Memory B cell (primary cell): ENCODE measurements around the gene ZNF396.

ENCODE experiments used
- ATAC-seq: fragments of 150-1000 bp; cut with Tn5 transposase; 2 replicates; pipeline ENCODE4 v1.10.0; 2021; ENCODE audit warnings: low read depth, mild to moderate bottlenecking, moderate library complexity
- DNase-seq, 2 donors: peaks; one replicate each; pipeline ENCODE4 v3.0.0; 2022; ENCODE audit warnings: low spot score in 2 of 2
- H3K27ac Mint-ChIP-seq: one replicate; pipeline ENCODE4 v1.8.0; 2022; ENCODE audit warnings: mild to moderate bottlenecking, moderate library complexity, mixed read lengths
- H3K27me3 Mint-ChIP-seq: one replicate; pipeline ENCODE4 v1.8.0; 2022; ENCODE audit warnings: mixed read lengths
- H3K36me3 Mint-ChIP-seq: one replicate; pipeline ENCODE4 v1.8.0; 2022; ENCODE audit warnings: mild to moderate bottlenecking, mixed read lengths
- H3K4me1 Mint-ChIP-seq: one replicate; pipeline ENCODE4 v1.8.0; 2022; ENCODE audit warnings: mixed read lengths
- H3K4me3 Mint-ChIP-seq: one replicate; pipeline ENCODE4 v1.8.0; 2022; ENCODE audit warnings: mild to moderate bottlenecking, moderate library complexity, mixed read lengths
- H3K9me3 Mint-ChIP-seq: one replicate; pipeline ENCODE4 v1.8.0; 2022; ENCODE audit warnings: mixed read lengths

Gene ZNF396

GRCh38 chr18:35371412-35372195, 5.5 kb downstream of the ZNF396 start:
- H3K27ac Mint-ChIP-seq = no peak overlapping the region
- no peak for ATAC-seq
- no peak for DNase-seq
- H3K9me3 Mint-ChIP-seq = no peaks in the 10 kb centered on the region
- peaks cover 1% of the 10 kb centered on the region for H3K36me3 Mint-ChIP-seq
- H3K4me3 Mint-ChIP-seq = no peak overlapping the region
- no peaks in the 10 kb centered on the region for H3K27me3 Mint-ChIP-seq
- peaks cover 4% of the 10 kb centered on the region for H3K4me1 Mint-ChIP-seq

- DNase-seq (no peak), ATAC-seq (no peak)
- Mint-ChIP-seq H3K9me3 (no peaks in the 10 kb centered on the region), H3K36me3 (peaks cover 1% of the 10 kb centered on the region), H3K4me1 (no peaks in the 10 kb centered on the region), H3K4me3 (no peak overlapping the region), H3K27me3 (peaks cover 2% of the 10 kb centered on the region), H3K27ac (no peak overlapping the region)
Observed at GRCh38 chr18:35369126-35369525, 8.0 kb downstream of the ZNF396 start.

GRCh38 chr18:35368595-35368994, 8.5 kb downstream of the ZNF396 start:
- no peak for ATAC-seq
- Mint-ChIP-seq H3K4me1 (no peaks in the 10 kb centered on the region), H3K27me3 (peaks cover 2% of the 10 kb centered on the region), H3K4me3 (no peak overlapping the region), H3K36me3 (peaks cover 1% of the 10 kb centered on the region), H3K9me3 (no peaks in the 10 kb centered on the region), H3K27ac (no peak overlapping the region)
- no peak for DNase-seq

- ATAC-seq (no peak), DNase-seq (no peak)
- H3K9me3 Mint-ChIP-seq = no peaks in the 10 kb centered on the region
- H3K27me3 Mint-ChIP-seq = peaks cover 6% of the 10 kb centered on the region
- no peaks in the 10 kb centered on the region for H3K36me3 Mint-ChIP-seq
- no peak overlapping the region for H3K4me3 Mint-ChIP-seq
- H3K4me1 Mint-ChIP-seq = no peaks in the 10 kb centered on the region
- no peak overlapping the region for H3K27ac Mint-ChIP-seq
Observed at GRCh38 chr18:35362531-35362930, 14.6 kb downstream of the ZNF396 start.

GRCh38 chr18:35361570-35362321, 15.4 kb downstream of the ZNF396 start:
- no peak overlapping the region for H3K4me3 Mint-ChIP-seq
- no peaks in the 10 kb centered on the region for H3K36me3 Mint-ChIP-seq
- no peak overlapping the region for H3K27ac Mint-ChIP-seq
- no peaks in the 10 kb centered on the region for H3K4me1 Mint-ChIP-seq
- no peaks in the 10 kb centered on the region for H3K9me3 Mint-ChIP-seq
- DNase-seq (no peak), ATAC-seq (no peak)
- H3K27me3 Mint-ChIP-seq = peaks cover 6% of the 10 kb centered on the region

GRCh38 chr18:35355140-35355618, 22.0 kb downstream of the ZNF396 start:
- H3K27me3 Mint-ChIP-seq = no peaks in the 10 kb centered on the region
- H3K4me1 Mint-ChIP-seq = peaks cover 3% of the 10 kb centered on the region
- ATAC-seq (peak; percentile 100), DNase-seq (peak; percentile 49 to 68)
- H3K9me3 Mint-ChIP-seq = peaks cover 7% of the 10 kb centered on the region
- no peak overlapping the region for H3K4me3 Mint-ChIP-seq
- H3K36me3 Mint-ChIP-seq = peaks cover 6% of the 10 kb centered on the region
- no peak overlapping the region for H3K27ac Mint-ChIP-seq

GRCh38 chr18:35352778-35353177, 24.4 kb downstream of the ZNF396 start:
- H3K4me3 Mint-ChIP-seq = no peak overlapping the region
- ATAC-seq (no peak), DNase-seq (no peak)
- no peaks in the 10 kb centered on the region for H3K27me3 Mint-ChIP-seq
- peaks cover 3% of the 10 kb centered on the region for H3K4me1 Mint-ChIP-seq
- peaks cover 6% of the 10 kb centered on the region for H3K36me3 Mint-ChIP-seq
- H3K9me3 Mint-ChIP-seq = peaks cover 7% of the 10 kb centered on the region
- no peak overlapping the region for H3K27ac Mint-ChIP-seq

- ATAC-seq = no peak
- Mint-ChIP-seq H3K4me1 (peaks cover 3% of the 10 kb centered on the region), H3K27me3 (no peaks in the 10 kb centered on the region), H3K36me3 (peaks cover 6% of the 10 kb centered on the region), H3K4me3 (no peak overlapping the region), H3K9me3 (peaks cover 7% of the 10 kb centered on the region), H3K27ac (no peak overlapping the region)
- DNase-seq = no peak
Observed at GRCh38 chr18:35352283-35352682, 24.9 kb downstream of the ZNF396 start.

GRCh38 chr18:35348001-35348400, 29.1 kb downstream of the ZNF396 start:
- Mint-ChIP-seq H3K4me1 (peaks cover 19% of the 10 kb centered on the region), H3K36me3 (peaks cover 7% of the 10 kb centered on the region), H3K9me3 (peaks cover 7% of the 10 kb centered on the region), H3K4me3 (no peak overlapping the region), H3K27ac (no peak overlapping the region), H3K27me3 (no peaks in the 10 kb centered on the region)
- ATAC-seq (no peak), DNase-seq (no peak)

GRCh38 chr18:35345950-35346349, 31.2 kb downstream of the ZNF396 start:
- Mint-ChIP-seq H3K4me1 (peaks cover 28% of the 10 kb centered on the region), H3K9me3 (no peaks in the 10 kb centered on the region), H3K27me3 (no peaks in the 10 kb centered on the region), H3K4me3 (peak overlapping the region; percentile 94), H3K36me3 (peaks cover 5% of the 10 kb centered on the region), H3K27ac (peak overlapping the region; percentile 95)
- DNase-seq (no peak), ATAC-seq (no peak)

- peak overlapping the region; percentile 94 for H3K4me3 Mint-ChIP-seq
- H3K27ac Mint-ChIP-seq = peak overlapping the region; percentile 95
- ATAC-seq (peak; percentile 20), DNase-seq (peak; percentile 23)
- H3K36me3 Mint-ChIP-seq = peaks cover 5% of the 10 kb centered on the region
- H3K4me1 Mint-ChIP-seq = peaks cover 28% of the 10 kb centered on the region
- H3K27me3 Mint-ChIP-seq = no peaks in the 10 kb centered on the region
- no peaks in the 10 kb centered on the region for H3K9me3 Mint-ChIP-seq
Observed at GRCh38 chr18:35345460-35345921, 31.6 kb downstream of the ZNF396 start.

- Mint-ChIP-seq H3K27me3 (no peaks in the 10 kb centered on the region), H3K36me3 (peaks cover 8% of the 10 kb centered on the region)
- no peak for ATAC-seq
Observed at GRCh38 chr18:35344736-35345459, 32.2 kb downstream of the ZNF396 start.

GRCh38 chr18:35343936-35344735, 33.0 kb downstream of the ZNF396 start, which contains the start of gene ZNF24:
ZNF24 (minus strand) TSS chr18:35344420; CDS start chr18:35340650, 3,770 bp downstream.
- no peaks in the 10 kb centered on the region for H3K9me3 Mint-ChIP-seq
- H3K27me3 Mint-ChIP-seq = no peaks in the 10 kb centered on the region
- peaks cover 37% of the 10 kb centered on the region for H3K4me1 Mint-ChIP-seq
- peak within 1 kb of the TSS; percentile 94 for H3K4me3 Mint-ChIP-seq
- peak; percentile 89 to 92 for DNase-seq
- peak; percentile 83 for ATAC-seq
- peaks cover 15% of the 10 kb centered on the region for H3K36me3 Mint-ChIP-seq
- H3K27ac Mint-ChIP-seq = peak within 1 kb of the TSS; percentile 95

More at GRCh38 chr18:35344736-35345459, 32.2 kb downstream of the ZNF396 start:
- Mint-ChIP-seq H3K4me3 (peak overlapping the region; percentile 94), H3K4me1 (peaks cover 31% of the 10 kb centered on the region), H3K9me3 (no peaks in the 10 kb centered on the region), H3K27ac (peak overlapping the region; percentile 95)
- peak in 1 of 2 donors; percentile 6 for DNase-seq
